ENCODE results near the gene EIF4E2. TPM values are rescaled to one million over a fixed set of nuclear protein-coding genes. Genes with fewer than 3 reads are reported as not detected.

The EIF4E2 gene
- total RNA-seq, 6 experiments from 2014 or later: 24.3 to 47.7 (median 42.0) TPM

DNA sequence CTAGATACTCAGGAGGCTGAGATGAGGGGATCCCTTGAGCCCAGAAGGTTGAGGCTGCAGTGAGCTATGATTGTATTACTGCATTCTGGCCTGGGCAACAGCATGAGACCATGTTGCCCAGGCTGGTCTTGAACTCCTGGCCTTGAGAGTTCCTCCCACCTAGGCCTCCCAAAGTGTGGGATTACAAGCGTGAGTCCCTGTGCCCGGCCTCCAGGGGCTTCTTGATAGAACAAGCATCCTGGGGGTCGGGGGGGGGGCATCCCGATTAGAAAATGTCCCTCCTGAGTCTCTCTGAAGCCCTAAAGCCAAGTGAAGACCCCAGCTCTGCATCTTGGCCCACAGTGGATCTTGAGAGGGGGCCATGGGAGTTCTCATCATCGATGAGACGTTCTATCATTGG lies 60.6 kb downstream of the EIF4E2 start:
- ATAC-seq: no peak
- Histone ChIP-seq H3K27me3 (no peaks in the 10 kb centered on the region), H3K4me3 (no peak overlapping the region), H3K4me1 (no peaks in the 10 kb centered on the region), H3K9me3 (no peaks in the 10 kb centered on the region), H3K36me3 (no peaks in the 10 kb centered on the region), H3K27ac (no peak overlapping the region)
- intact Hi-C loops (cut with DNase I): no loop called here
- DNase-seq: peak in 1 of 3 donors; percentile 31
- 80% methylated on average over 1 of the region's 6 CpGs for WGBS (ENCODE audit: insufficient coverage, low coverage, low lambda C conversion rate, missing lambda C conversion rate)
- TF ChIP-seq POLR2A (IDR thresholded peaks at IDR 0.05): no peak

DNA sequence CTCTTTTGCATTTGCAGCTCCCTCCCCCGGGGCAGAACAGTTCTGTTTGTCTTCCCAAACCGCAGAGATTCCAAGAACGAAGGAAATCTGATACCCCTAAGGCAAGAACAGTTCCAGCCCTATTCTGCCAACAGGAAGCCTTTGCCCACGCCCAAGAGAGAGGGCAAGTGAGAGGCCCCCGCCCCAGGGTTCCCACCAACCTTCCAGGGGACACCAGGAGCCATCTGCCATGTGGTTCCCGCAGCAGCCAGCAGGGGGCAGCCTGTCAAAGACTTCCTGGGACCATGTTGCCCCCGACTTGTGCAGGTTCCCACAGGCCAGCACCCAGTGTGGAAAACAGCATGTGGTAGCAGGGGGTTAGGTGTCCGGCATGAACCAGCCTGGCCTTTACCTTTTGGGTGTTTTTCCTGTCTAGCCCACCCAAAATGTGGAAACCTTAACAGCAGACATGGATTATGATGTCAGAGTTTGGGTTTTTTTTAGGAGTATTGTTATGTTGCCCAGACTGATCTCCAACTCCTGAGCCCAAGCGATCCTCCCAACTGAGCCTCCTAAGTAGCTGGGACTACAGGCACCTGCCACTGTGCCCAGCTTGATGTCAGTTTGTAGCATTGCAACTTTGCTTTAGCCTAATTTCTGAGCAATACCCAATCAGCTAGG lies 61.2 kb downstream of the EIF4E2 start:
- intact Hi-C loops (cut with DNase I): no loop called here
- Histone ChIP-seq H3K27ac (no peak overlapping the region), H3K27me3 (no peaks in the 10 kb centered on the region), H3K4me1 (no peaks in the 10 kb centered on the region), H3K9me3 (no peaks in the 10 kb centered on the region), H3K4me3 (no peak overlapping the region), H3K36me3 (no peaks in the 10 kb centered on the region)
- peak; percentile 70 to 91 (median 80) for ATAC-seq
- TF ChIP-seq, protein P1, sequence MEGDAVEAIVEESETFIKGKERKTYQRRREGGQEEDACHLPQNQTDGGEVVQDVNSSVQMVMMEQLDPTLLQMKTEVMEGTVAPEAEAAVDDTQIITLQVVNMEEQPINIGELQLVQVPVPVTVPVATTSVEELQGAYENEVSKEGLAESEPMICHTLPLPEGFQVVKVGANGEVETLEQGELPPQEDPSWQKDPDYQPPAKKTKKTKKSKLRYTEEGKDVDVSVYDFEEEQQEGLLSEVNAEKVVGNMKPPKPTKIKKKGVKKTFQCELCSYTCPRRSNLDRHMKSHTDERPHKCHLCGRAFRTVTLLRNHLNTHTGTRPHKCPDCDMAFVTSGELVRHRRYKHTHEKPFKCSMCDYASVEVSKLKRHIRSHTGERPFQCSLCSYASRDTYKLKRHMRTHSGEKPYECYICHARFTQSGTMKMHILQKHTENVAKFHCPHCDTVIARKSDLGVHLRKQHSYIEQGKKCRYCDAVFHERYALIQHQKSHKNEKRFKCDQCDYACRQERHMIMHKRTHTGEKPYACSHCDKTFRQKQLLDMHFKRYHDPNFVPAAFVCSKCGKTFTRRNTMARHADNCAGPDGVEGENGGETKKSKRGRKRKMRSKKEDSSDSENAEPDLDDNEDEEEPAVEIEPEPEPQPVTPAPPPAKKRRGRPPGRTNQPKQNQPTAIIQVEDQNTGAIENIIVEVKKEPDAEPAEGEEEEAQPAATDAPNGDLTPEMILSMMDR (IDR thresholded peaks at IDR 0.05): peak; percentile 80 to 82 (median 81)
- TF ChIP-seq POLR2A (IDR thresholded peaks at IDR 0.05): no peak
- 46% methylated on average over 7 of the region's 9 CpGs for WGBS (ENCODE audit: insufficient coverage, low coverage, low lambda C conversion rate, missing lambda C conversion rate)
- DNase-seq: peak; percentile 61 to 71 (median 68)

DNA sequence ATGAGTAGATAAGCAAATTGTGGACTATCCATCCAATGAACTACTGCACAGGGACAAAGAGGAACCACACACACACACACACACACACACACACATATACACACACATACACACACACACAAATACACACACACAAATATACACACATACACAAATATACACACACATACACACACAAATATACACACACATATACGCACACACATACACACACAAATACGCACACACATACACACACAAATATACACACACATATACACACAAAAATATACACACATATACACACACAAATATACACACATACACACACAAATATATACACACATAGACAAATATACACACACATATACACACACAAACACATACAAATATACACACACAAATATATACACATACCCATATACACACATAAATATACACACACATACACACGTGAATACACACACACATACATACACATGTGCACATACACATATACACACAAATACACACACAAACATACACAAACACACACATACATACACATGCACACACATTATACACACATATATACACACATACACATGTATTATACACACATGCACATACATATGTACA lies 63.1 kb downstream of the EIF4E2 start:
- intact Hi-C loops (cut with DNase I): no loop called here
- ATAC-seq (no peak), DNase-seq (no peak)
- TF ChIP-seq, protein P1 (IDR thresholded peaks at IDR 0.05): no peak
- TF ChIP-seq POLR2A (IDR thresholded peaks at IDR 0.05): no peak
- no peaks in the 10 kb centered on the region for H3K36me3 ChIP-seq
- H3K9me3 ChIP-seq: no peaks in the 10 kb centered on the region
- H3K27ac ChIP-seq: no peak overlapping the region
- no peak overlapping the region for H3K4me3 ChIP-seq
- H3K27me3 ChIP-seq: no peaks in the 10 kb centered on the region
- no peaks in the 10 kb centered on the region for H3K4me1 ChIP-seq
- WGBS (ENCODE audit: insufficient coverage, low coverage, low lambda C conversion rate, missing lambda C conversion rate): 45% methylated on average over 3 of the region's 3 CpGs

DNA sequence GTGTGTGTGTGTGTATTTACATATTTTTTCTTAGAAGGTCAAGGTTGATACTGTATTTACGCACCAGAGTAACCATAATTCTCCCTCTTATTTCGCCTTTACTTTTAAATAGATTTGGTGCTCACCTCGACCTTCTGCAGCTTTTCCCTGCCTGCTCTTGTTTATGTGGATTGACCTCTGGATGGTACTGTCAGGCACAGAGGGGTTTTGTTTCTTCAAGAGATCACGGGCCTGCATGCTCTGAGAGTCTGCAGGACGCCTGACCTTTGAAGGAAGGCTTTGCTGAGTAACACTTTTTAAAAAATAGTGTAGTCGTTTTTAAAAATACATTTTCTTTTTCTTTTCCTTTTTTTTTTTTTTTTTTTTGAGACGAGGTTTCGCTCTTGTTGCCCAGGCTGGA lies 64.8 kb downstream of the EIF4E2 start:
- H3K4me1 ChIP-seq: no peaks in the 10 kb centered on the region
- H3K27me3 ChIP-seq: no peaks in the 10 kb centered on the region
- no peak for TF ChIP-seq POLR2A (IDR thresholded peaks at IDR 0.05)
- TF ChIP-seq, protein P1 (IDR thresholded peaks at IDR 0.05): no peak
- DNase-seq (no peak), ATAC-seq (no peak)
- no peaks in the 10 kb centered on the region for H3K36me3 ChIP-seq
- WGBS (ENCODE audit: insufficient coverage, low coverage, low lambda C conversion rate, missing lambda C conversion rate): 63% methylated on average over 6 of the region's 8 CpGs
- H3K9me3 ChIP-seq: no peaks in the 10 kb centered on the region
- intact Hi-C loops (cut with DNase I): no loop called here
- H3K4me3 ChIP-seq: no peak overlapping the region
- H3K27ac ChIP-seq: no peak overlapping the region

Other genes with a start within 250 kb of the EIF4E2 start
- gene ALPP, start 171.9 kb upstream of the EIF4E2 start, total RNA-seq: not detected
- not detected for gene ALPG, start 143.8 kb upstream of the EIF4E2 start, total RNA-seq
- under 1 TPM in 2 of 6 experiments, not detected in 4; 0.19 to 0.25 TPM for gene ALPI, start 94.5 kb upstream of the EIF4E2 start, total RNA-seq
- gene ECEL1, start 62.9 kb upstream of the EIF4E2 start, total RNA-seq: 1 to 10 TPM in 1 of 6 experiments, under 1 TPM in 3, not detected in 2; 0.22 to 1.3 (median 0.83) TPM
- gene PRSS56, start 30.3 kb upstream of the EIF4E2 start, total RNA-seq: under 1 TPM in 1 of 6 experiments, not detected in 5; 0.19 TPM
- gene CHRND, start 24.5 kb upstream of the EIF4E2 start, total RNA-seq: not detected
- gene CHRNG, start 11.0 kb upstream of the EIF4E2 start, total RNA-seq: not detected
- 1 to 10 TPM in 3 of 6 experiments, under 1 TPM in 3; 0.68 to 1.5 (median 1.0) TPM for gene TIGD1, start 132 bp upstream of the EIF4E2 start, total RNA-seq
- 10 to 100 TPM in 4 of 6 experiments, 1 to 10 TPM in 2; 7.3 to 30.3 (median 10.7) TPM for gene EFHD1, start 82.9 kb downstream of the EIF4E2 start, total RNA-seq
- 10 to 100 TPM; 25.7 to 35.0 (median 32.6) TPM for gene GIGYF2, start 146.6 kb downstream of the EIF4E2 start, total RNA-seq
- gene KCNJ13, start 225.9 kb downstream of the EIF4E2 start, total RNA-seq: not detected

Measured in right lobe of liver (tissue), 6 donors.